Nephron progenitor cell (in vitro differentiated cells): ENCODE results near the gene RXFP2.

Experiments
- DNase-seq: peaks from one replicate; pipeline ENCODE4 v3.0.0; 2021
- H3K27ac Mint-ChIP-seq: 2 replicates; pipeline ENCODE4 v1.8.0; 2021; ENCODE audit warnings: mild to moderate bottlenecking, moderate library complexity, mixed read lengths
- H3K27me3 Mint-ChIP-seq: 2 replicates; pipeline ENCODE4 v1.8.0; 2021; ENCODE audit warnings: mild to moderate bottlenecking, low read depth, mixed read lengths; ENCODE audit not compliant: poor library complexity
- H3K36me3 Mint-ChIP-seq: 2 replicates; pipeline ENCODE4 v1.8.0; 2021; ENCODE audit warnings: low read depth, mixed read lengths
- H3K4me1 Mint-ChIP-seq: 2 replicates; pipeline ENCODE4 v1.8.0; 2021; ENCODE audit warnings: mixed read lengths
- H3K4me3 Mint-ChIP-seq: 2 replicates; pipeline ENCODE4 v1.8.0; 2021; ENCODE audit warnings: mild to moderate bottlenecking, moderate library complexity, mixed read lengths
- H3K9me3 Mint-ChIP-seq: 2 replicates; pipeline ENCODE4 v1.8.0; 2021; ENCODE audit warnings: mild to moderate bottlenecking, moderate library complexity, mixed read lengths
- CTCF ChIP-seq: fragments of 200-600 bp; sonication (generic); IDR thresholded peaks from 2 replicates; pipeline ENCODE4 v1.5.0; 2021; ENCODE audit warnings: antibody characterized with exemption

The RXFP2 gene

GRCh38 chr13:31815361-31816144, 76.2 kb downstream of the RXFP2 start:
- DNase-seq = no peak
- H3K27ac Mint-ChIP-seq = no peak overlapping the region
- no peaks in the 10 kb centered on the region for H3K27me3 Mint-ChIP-seq
- no peaks in the 10 kb centered on the region for H3K4me1 Mint-ChIP-seq
- no peak overlapping the region for H3K4me3 Mint-ChIP-seq
- no peak for TF ChIP-seq CTCF
- H3K36me3 Mint-ChIP-seq = peaks cover 13% of the 10 kb centered on the region
- H3K9me3 Mint-ChIP-seq = peaks cover 51% of the 10 kb centered on the region

- Mint-ChIP-seq H3K27ac (no peak overlapping the region), H3K4me3 (no peak overlapping the region), H3K27me3 (no peaks in the 10 kb centered on the region), H3K9me3 (peaks cover 44% of the 10 kb centered on the region), H3K36me3 (peaks cover 8% of the 10 kb centered on the region), H3K4me1 (peaks cover 4% of the 10 kb centered on the region)
- DNase-seq = no peak
- TF ChIP-seq CTCF = no peak
Observed at GRCh38 chr13:31818236-31818635, 78.9 kb downstream of the RXFP2 start.

GRCh38 chr13:31824705-31825517, 85.6 kb downstream of the RXFP2 start:
- peaks cover 13% of the 10 kb centered on the region for H3K4me1 Mint-ChIP-seq
- no peak for DNase-seq
- H3K36me3 Mint-ChIP-seq = no peaks in the 10 kb centered on the region
- H3K4me3 Mint-ChIP-seq = no peak overlapping the region
- H3K27ac Mint-ChIP-seq = no peak overlapping the region
- no peaks in the 10 kb centered on the region for H3K27me3 Mint-ChIP-seq
- no peak for TF ChIP-seq CTCF
- H3K9me3 Mint-ChIP-seq = no peaks in the 10 kb centered on the region

- Mint-ChIP-seq H3K9me3 (no peaks in the 10 kb centered on the region), H3K4me3 (no peak overlapping the region), H3K4me1 (peaks cover 13% of the 10 kb centered on the region), H3K36me3 (no peaks in the 10 kb centered on the region), H3K27me3 (no peaks in the 10 kb centered on the region), H3K27ac (no peak overlapping the region)
- DNase-seq = no peak
- no peak for TF ChIP-seq CTCF
Observed at GRCh38 chr13:31826521-31826920, 87.2 kb downstream of the RXFP2 start.

- TF ChIP-seq CTCF = no peak
- H3K4me3 Mint-ChIP-seq = no peak overlapping the region
- DNase-seq = no peak
- H3K27ac Mint-ChIP-seq = no peak overlapping the region
- H3K9me3 Mint-ChIP-seq = no peaks in the 10 kb centered on the region
- H3K36me3 Mint-ChIP-seq = no peaks in the 10 kb centered on the region
- H3K27me3 Mint-ChIP-seq = no peaks in the 10 kb centered on the region
- peaks cover 13% of the 10 kb centered on the region for H3K4me1 Mint-ChIP-seq
Observed at GRCh38 chr13:31827707-31828106, 88.4 kb downstream of the RXFP2 start.
